GM19452 (cell line): ENCODE measurements around the gene ZNF593OS.

ENCODE experiments used
- ATAC-seq: cut with Tn5 transposase; IDR thresholded peaks from one replicate; pipeline ENCODE4 v1.9.1; 2021; ENCODE audit not compliant: unreplicated experiment

ZNF593OS gene

GRCh38 chr1:26184883-26185282 lies 13.3 kb upstream of the ZNF593OS start:
- ATAC-seq = no peak

GRCh38 chr1:26184086-26184485 lies 12.5 kb upstream of the ZNF593OS start:
- ATAC-seq = no peak

GRCh38 chr1:26182383-26182696 lies 10.7 kb upstream of the ZNF593OS start:
- no peak for ATAC-seq

- no peak for ATAC-seq
Measured at GRCh38 chr1:26181586-26182382, 10.2 kb upstream of the ZNF593OS start.

- ATAC-seq = no peak
Measured at GRCh38 chr1:26180010-26180506, 8.4 kb upstream of the ZNF593OS start.

GRCh38 chr1:26177182-26177684 lies 5.6 kb upstream of the ZNF593OS start, which contains the start of gene CNKSR1:
Gene CNKSR1, plus strand, starts transcription at chr1:26177491. Its CDS starts 57 bp downstream, at chr1:26177548.
- no peak for ATAC-seq

- no peak for ATAC-seq
Measured at GRCh38 chr1:26175346-26175745, 3.7 kb upstream of the ZNF593OS start.

- no peak for ATAC-seq
Measured at GRCh38 chr1:26170472-26170821, 1.2 kb downstream of the ZNF593OS start.

GRCh38 chr1:26169669-26170471 lies 1.8 kb downstream of the ZNF593OS start, which contains the start of gene ZNF593:
Gene ZNF593, plus strand, starts transcription at chr1:26169908. Its CDS starts 76 bp downstream, at chr1:26169984.
- ATAC-seq = peak; percentile 91

GRCh38 chr1:26169198-26169554 lies 2.5 kb downstream of the ZNF593OS start:
- no peak for ATAC-seq

GRCh38 chr1:26168410-26169197 lies 3.0 kb downstream of the ZNF593OS start, which contains the start of gene C1orf232:
Gene C1orf232, minus strand, starts transcription at chr1:26168963. Its CDS starts 464 bp downstream, at chr1:26168499.
- no peak for ATAC-seq

GRCh38 chr1:26166719-26167281 lies 4.8 kb downstream of the ZNF593OS start:
- ATAC-seq = no peak

GRCh38 chr1:26164861-26165842 lies 6.5 kb downstream of the ZNF593OS start:
- ATAC-seq = no peak

- ATAC-seq = no peak
Measured at GRCh38 chr1:26164036-26164860, 7.4 kb downstream of the ZNF593OS start.

- no peak for ATAC-seq
Measured at GRCh38 chr1:26163684-26164035, 8.0 kb downstream of the ZNF593OS start.

- ATAC-seq = no peak
Measured at GRCh38 chr1:26162220-26162709, 9.4 kb downstream of the ZNF593OS start.

- no peak for ATAC-seq
Measured at GRCh38 chr1:26161415-26162219, 10.0 kb downstream of the ZNF593OS start.
